ENCODE results near the gene CERS4.

The CERS4 gene, protein sequence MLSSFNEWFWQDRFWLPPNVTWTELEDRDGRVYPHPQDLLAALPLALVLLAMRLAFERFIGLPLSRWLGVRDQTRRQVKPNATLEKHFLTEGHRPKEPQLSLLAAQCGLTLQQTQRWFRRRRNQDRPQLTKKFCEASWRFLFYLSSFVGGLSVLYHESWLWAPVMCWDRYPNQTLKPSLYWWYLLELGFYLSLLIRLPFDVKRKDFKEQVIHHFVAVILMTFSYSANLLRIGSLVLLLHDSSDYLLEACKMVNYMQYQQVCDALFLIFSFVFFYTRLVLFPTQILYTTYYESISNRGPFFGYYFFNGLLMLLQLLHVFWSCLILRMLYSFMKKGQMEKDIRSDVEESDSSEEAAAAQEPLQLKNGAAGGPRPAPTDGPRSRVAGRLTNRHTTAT

DNA sequence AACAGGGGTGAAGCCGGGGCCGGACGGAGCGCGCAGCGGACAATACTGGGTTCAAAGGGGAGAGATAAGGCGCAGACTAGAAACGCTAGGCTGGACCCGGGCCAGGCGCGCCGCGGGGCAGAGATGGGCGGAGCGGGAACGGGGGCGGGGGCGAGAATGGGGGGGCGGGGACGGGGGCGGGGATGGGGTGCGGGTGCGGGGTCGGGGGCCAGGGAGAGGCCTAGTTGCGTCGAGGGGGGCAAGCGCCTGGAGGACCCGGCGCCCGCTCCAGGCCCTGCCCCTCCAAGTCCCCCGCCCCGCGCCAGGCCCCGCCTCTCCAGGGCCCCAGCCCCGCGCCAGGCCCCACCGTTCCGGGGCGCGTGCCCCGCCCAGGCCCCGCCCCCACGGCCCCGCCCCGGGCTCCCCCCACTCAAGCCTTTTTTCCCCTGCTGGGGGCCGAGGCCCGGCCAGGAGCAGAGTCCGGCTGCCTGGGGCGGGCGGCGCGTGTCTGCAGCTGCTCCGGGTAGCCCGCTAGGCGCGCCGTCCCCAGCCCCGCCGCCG, at the start of gene CERS4:
Gene CERS4 (plus strand): TSS at position 449 of the 540 bp plus-strand sequence. CDS start 41,707 bp downstream, outside the sequence.
- no peak for DNase-seq (ENCODE audit: low read depth)
- H3K4me3 ChIP-seq (ENCODE audit: low read depth, low read length): peak within 1 kb of the TSS; percentile 77
- TF ChIP-seq, protein P1, sequence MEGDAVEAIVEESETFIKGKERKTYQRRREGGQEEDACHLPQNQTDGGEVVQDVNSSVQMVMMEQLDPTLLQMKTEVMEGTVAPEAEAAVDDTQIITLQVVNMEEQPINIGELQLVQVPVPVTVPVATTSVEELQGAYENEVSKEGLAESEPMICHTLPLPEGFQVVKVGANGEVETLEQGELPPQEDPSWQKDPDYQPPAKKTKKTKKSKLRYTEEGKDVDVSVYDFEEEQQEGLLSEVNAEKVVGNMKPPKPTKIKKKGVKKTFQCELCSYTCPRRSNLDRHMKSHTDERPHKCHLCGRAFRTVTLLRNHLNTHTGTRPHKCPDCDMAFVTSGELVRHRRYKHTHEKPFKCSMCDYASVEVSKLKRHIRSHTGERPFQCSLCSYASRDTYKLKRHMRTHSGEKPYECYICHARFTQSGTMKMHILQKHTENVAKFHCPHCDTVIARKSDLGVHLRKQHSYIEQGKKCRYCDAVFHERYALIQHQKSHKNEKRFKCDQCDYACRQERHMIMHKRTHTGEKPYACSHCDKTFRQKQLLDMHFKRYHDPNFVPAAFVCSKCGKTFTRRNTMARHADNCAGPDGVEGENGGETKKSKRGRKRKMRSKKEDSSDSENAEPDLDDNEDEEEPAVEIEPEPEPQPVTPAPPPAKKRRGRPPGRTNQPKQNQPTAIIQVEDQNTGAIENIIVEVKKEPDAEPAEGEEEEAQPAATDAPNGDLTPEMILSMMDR (IDR thresholded peaks at IDR 0.05; ENCODE audit: low read depth, low read length, missing control alignments): no peak

DNA sequence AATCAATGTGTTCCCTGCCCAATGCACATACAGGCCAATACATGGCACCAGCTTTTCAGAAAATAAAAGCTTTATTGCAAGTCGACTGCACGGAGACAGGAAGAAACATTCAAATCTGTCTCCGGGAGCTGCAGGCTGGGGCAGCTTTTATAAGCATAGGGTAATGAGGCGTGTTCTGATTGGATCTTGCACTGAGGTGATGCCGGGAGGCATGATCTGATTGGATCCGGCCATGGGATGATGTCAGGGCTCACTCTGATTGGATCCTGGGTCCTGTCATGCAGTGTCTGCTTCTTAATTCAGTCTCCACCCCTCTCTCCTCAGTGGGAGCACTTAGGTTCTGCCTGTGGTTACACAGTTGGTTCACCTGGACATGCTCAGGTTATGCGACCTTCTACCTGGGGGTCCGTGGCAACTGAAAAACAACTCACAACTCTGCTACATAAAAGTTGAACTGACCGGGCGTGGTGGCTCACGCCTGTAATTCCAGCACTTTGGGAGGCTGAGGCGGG, 48.0 kb upstream of the CERS4 start:
- DNase-seq (ENCODE audit: low read depth): peak; percentile 40
- H3K4me3 ChIP-seq (ENCODE audit: low read depth, low read length): no peak overlapping the region
- TF ChIP-seq, protein P1 (IDR thresholded peaks at IDR 0.05; ENCODE audit: low read depth, low read length, missing control alignments): no peak

DNA sequence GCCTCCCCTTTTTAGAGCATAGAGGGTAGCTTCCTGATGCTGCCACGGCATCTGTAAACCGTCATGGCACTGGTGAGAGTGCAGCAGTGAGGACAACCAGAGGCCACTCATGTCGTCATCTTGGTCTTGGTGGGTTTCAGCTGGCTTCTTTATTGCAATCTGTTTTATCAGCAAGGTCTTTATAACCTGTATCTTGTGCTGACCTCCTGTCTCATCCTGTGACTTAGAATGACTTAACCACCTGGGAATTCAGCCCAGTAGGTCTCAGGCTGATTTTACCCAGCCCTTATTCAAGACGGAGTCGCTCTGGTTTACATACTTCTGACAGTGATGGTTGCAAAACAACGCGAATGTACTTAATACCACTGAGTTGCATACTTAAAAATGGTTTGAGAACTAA, 45.4 kb upstream of the CERS4 start:
- TF ChIP-seq, protein P1 (IDR thresholded peaks at IDR 0.05; ENCODE audit: low read depth, low read length, missing control alignments): no peak
- DNase-seq (ENCODE audit: low read depth): no peak
- no peak overlapping the region for H3K4me3 ChIP-seq (ENCODE audit: low read depth, low read length)

DNA sequence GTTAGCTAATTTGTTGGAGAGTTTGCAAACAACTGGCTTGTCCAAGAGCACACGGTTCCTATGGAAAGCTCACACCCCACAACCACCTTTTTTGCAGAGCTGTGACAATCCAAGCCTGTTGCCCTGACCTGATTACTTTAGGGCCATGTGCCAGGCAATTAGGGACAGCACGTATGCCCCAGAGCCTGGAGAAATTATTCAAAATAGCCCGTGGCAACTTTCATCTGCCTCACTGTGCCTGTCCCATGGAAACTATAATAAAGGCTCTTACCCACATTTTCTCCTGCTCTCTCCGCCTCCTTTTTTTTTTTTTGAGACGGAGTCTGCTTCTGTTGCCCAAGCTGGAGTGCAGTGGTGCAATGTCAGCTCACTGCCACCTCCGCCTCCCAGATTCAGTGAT, 41.2 kb upstream of the CERS4 start:
- TF ChIP-seq, protein P1 (IDR thresholded peaks at IDR 0.05; ENCODE audit: low read depth, low read length, missing control alignments): no peak
- H3K4me3 ChIP-seq (ENCODE audit: low read depth, low read length): no peak overlapping the region
- DNase-seq (ENCODE audit: low read depth): no peak

DNA sequence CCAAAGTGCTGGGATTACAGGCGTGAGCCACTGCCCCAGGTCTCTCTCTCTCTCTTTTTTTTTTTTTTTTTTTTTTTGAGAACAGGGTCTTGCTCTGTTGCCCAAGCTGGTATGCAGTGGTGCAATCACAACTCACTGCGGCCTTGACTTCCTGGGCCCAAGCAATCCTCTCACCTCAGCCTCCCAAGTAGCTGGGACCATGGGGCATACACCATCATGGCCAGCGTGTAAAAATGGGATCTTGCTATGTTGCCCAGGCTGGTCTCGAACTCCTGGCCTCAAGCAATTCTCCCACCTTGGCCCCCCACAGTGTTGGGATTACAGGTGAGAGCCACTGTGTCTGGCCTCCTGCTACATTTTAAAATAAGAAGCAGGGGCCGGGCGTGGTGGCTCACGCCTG, 40.6 kb upstream of the CERS4 start:
- TF ChIP-seq, protein P1 (IDR thresholded peaks at IDR 0.05; ENCODE audit: low read depth, low read length, missing control alignments): no peak
- DNase-seq (ENCODE audit: low read depth): no peak
- H3K4me3 ChIP-seq (ENCODE audit: low read depth, low read length): no peak overlapping the region

DNA sequence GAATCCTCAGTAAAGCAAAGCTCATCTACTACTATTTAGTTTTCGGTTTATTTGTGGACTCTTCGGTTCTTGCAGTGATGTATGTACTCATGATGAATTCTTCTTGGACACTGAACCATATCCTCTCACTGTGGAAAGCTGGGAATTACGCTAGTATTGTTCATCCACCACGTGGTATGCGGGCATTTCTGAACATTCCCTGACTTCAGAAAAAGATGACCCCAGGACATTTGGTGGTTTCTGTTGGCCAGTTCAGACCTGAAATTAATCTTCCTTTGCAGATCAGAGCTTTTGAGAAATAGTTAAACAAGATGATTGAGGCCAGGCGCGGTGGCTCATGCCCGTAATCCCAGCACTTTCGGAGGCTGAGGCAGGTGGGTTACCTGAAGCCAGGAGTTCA, 34.5 kb upstream of the CERS4 start:
- DNase-seq (ENCODE audit: low read depth): no peak
- TF ChIP-seq, protein P1 (IDR thresholded peaks at IDR 0.05; ENCODE audit: low read depth, low read length, missing control alignments): no peak
- no peak overlapping the region for H3K4me3 ChIP-seq (ENCODE audit: low read depth, low read length)
